Measurements from ENCODE around the gene ARID5B. TPM values are rescaled to one million over a fixed set of nuclear protein-coding genes. Genes with fewer than 3 reads are reported as not detected.
"Not testable (repeated sequence)": the region's sequence is repeated elsewhere in the genome, so short reads cannot be mapped to it uniquely, and the experiment has no call there.

The ARID5B gene
- total RNA-seq, 1 experiment from 2014 or later: 15.7 TPM

- no peak for DNase-seq (ENCODE audit: low spot score)
These were observed 62.7 kb downstream of the ARID5B start for GRCh38 chr10:61964059-61964709.

GRCh38 chr10:61964949-61965702 lies 63.6 kb downstream of the ARID5B start:
- DNase-seq (ENCODE audit: low spot score): no peak

DNA sequence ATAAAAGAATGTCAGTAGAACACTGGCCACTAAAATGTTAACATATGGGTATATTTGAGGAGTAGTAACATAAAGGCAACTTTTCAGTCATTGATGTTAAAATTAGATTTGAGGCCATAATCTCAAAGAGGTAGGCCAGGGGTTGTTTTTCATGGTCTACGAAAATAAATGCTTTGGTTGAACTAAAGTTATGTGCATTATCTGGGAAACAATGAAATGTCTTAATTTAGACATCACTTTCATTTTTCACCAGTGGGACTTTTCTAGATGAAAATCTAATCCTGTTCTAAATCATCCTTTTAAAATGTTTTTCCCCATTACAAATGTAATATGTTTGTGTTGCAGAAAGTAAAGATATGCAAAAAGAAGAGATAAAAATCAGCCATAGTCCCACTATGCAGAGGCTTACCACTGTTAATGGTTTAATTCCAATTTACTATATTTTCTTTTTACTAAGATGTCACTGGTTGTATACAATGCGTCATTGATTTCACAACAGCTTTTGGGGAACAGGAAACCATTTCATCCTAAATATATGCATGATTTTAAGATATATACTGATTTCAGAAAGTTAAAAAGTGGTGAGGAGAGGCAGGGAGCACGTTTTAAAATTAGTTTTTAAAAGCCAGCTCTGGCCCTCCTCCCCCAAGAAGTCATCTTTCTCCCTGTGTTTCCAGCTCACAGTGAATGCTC lies 64.3 kb downstream of the ARID5B start:
- no peak for DNase-seq (ENCODE audit: low spot score)

DNA sequence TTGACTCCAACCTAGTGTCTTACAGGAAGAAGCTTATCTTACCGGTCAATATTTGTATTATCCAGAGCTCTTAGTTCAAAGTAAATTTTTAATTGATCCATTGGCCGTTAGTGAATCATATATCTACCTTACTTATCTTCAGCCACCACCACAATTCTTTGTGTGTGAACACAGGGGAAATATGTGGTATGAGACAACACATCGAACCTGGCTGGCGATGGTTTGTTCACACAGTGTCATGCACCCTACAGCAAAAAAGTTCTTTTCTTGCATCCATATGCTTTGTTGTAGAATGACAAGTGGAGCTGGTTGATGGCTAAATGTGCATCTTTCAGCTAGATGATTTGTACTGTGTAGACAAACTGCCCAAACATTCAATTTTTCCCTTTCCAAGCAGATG lies 65.8 kb downstream of the ARID5B start:
- no peak for DNase-seq (ENCODE audit: low spot score)

- no peak for DNase-seq (ENCODE audit: low spot score)
These were observed 68.9 kb downstream of the ARID5B start for GRCh38 chr10:61970182-61971002.

DNA sequence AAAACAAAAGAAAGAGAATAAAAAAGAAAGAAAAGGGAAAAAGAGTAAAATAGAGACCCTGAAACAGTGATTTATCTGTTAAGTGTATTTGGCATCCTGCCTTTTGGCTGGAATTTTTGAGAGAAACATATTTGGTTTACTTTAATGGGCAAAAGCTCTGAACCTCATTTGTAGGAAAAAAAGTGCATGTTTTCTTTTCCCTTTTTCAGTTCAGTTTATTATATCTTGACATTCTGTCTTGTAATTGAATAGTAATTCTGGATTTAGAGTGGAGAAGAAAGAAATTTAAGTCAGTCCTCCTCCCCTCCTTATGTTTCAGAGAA lies 69.5 kb downstream of the ARID5B start:
- DNase-seq (ENCODE audit: low spot score): no peak

- DNase-seq (ENCODE audit: low spot score): no peak
These were observed 71.7 kb downstream of the ARID5B start for GRCh38 chr10:61973169-61973568.

DNA sequence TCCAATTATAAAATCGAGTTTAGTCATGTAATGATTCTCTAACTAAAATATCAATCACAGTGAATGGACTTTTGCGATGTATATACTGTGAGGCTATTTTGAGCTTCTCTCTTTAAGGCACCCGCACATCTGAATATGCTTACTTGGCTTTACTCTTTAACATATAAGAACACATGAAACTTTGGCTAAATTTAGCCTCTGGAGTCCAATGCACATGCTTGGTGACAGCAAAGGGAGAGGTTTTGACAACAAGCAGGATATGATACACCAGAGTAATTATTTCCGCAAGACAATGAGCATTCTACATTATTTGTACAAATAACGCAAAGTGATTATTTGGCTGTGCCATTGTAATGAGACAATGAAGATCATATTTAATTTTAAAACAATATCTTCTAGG lies 72.4 kb downstream of the ARID5B start:
- DNase-seq (ENCODE audit: low spot score): no peak

- peak; percentile 32 for DNase-seq (ENCODE audit: low spot score)
These were observed 73.3 kb downstream of the ARID5B start for GRCh38 chr10:61974601-61975390.

DNA sequence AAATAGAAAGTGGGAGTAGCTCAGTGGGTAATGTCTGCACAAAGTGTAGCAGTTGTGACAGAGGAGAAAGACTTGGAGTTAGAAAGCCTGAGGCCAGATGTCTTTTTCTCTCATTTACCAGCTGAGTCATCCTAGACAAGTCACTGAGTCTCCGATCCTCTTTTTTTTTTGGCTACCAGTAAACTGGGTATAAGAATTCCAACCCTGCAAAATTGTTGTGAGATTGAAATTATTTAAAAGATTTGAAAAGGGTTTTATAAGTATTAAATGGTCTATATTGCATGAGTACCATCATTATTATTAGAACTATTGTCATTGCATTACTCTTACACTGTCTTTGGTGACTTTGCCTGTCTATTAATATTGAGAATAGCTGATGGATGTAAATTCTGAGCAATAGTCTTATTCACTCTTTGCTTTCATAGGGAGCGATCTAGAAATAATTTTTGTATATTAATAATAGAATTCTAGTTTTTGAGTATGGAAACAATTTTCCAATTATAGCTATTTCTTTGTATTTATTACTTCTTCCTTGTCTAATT lies 74.0 kb downstream of the ARID5B start:
- DNase-seq (ENCODE audit: low spot score): peak; percentile 56

DNA sequence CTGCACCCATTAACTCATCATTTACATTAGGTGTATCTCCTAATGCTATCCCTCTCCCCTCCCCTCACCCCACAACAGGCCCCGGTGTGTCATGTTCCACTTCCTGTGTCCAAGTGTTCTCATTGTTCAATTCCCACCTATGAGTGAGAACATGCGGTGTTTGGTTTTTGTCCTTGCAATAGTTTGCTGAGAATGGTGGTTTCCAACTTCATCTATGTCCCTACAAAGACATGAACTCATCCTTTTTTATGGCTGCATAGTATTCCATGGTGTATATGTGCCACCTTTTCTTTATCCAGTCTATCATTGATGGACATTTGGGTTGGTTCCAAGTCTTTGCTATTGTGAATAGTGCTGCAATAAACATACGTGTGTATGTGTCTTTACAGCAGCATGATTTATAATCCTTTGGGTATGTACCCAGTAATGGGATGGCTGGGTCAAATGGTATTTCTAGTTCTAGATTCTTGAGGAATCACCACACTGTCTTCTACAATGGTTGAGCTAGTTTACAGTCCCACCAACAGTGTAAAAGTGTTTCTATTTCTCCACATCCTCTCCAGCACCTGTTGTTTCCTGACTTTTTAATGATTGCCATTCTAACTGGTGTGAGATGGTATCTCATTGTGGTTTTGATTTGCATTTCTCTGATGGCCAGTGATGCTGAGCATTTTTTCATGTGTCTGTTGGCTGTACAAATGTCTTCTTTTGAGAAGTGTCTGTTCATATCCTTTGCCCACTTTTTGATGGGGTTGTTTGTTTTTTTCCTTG lies 75.6 kb downstream of the ARID5B start:
- DNase-seq (ENCODE audit: low spot score): not testable (repeated sequence)

GRCh38 chr10:61978965-61979364 lies 77.5 kb downstream of the ARID5B start:
- no peak for DNase-seq (ENCODE audit: low spot score)

- DNase-seq (ENCODE audit: low spot score): no peak
These were observed 80.0 kb downstream of the ARID5B start for GRCh38 chr10:61981460-61981859.

DNA sequence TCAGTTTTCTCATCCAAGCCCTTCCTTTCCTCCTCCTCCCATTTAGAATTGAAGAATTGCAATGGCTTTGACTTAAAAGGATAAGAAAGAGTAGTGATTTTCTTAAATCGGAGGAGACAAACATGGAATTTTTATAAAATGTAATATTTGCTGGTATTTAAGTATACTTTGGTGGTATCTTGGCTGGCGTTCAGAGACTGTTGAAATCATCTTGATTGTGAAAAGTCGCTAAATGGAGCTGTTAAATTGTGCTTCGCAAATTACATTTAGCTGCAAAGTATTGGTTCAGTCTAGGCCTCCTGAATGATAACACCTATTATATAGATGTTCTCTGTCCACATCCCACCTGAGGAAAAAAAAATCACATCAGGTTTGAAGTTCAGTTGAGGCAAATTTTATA lies 81.8 kb downstream of the ARID5B start:
- DNase-seq (ENCODE audit: low spot score): no peak

DNA sequence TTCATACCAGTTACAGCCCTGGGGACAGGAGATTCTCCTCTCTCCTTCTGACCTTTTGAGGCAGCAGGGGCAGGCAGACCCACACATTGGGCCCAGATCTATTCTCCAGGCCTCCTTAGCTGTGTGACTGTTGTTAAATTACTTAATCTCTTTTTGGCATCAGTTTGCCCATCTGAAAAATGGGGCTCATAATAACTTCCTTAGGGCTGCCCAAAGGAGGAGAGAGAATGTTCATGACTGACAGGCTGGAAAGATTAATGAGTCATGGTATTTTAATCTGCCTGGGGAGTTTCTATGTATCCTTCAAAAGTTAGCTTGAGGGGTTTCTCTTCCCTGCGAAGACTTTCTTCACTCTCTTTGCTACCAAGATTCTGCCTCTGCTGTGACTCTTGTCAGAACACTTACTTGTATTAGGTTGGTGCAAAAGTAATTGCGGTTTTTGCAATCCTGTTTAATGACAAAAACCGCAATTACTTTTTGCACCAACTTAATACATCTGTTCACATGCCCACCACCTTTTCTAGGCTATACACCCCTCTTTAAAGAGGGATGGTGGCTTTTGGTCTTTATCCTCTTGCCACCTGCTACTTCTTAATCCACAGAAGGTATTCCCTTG lies 83.4 kb downstream of the ARID5B start:
- no peak for DNase-seq (ENCODE audit: low spot score)

- DNase-seq (ENCODE audit: low spot score): no peak
These were observed 84.2 kb downstream of the ARID5B start for GRCh38 chr10:61985715-61986114.

DNA sequence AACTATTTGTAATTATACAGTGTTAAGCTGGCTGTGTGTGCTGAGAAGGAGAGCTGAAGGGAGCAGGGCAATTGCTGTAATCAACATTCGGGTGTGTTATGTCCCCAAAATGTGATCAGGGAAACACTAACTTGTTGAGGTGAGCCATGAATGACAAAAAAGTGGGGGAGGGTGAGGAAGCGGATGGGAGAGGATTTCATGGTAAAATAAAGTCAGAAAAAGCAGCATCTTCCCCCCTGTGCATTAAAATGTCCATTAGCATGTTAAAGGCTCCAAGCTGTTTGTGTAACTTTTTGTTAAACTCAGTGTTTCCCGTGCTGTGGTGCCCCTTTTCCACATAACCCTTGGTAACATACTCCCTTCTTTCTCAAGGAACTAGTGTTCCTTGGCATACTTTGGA lies 84.9 kb downstream of the ARID5B start:
- DNase-seq (ENCODE audit: low spot score): no peak

DNA sequence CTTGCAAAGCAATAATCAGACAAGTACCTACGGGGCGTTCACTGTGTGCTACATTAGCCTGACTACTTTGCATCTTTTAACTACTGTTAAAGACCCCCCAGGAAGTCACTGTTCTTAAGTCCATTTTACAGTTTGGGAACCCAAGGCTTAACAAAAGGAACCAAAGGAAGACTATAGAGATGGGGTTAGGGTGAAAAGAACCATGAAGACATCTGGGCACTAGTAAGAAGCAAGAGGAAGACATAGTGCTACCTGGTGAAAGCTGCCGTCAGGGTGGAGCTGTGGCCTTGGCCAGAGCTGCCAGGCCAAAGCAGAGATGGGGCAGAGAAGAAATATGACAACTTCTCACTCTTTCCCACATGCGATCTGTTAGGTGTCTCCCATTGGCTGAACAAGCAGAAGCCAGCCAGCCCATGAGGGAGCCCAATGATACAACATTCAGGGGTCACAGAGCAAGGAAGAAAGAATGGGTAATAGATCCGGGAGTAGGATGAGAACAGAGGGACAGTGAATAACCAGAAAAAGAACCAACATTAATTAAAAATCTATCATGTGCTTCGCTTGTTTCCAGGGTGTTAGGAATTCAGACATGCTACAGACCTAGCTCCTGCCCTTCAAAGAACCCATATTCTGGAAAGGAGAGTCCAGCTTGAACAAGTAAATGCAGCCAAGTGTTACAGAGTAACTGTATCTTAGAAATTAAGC lies 85.4 kb downstream of the ARID5B start:
- DNase-seq (ENCODE audit: low spot score): no peak

DNA sequence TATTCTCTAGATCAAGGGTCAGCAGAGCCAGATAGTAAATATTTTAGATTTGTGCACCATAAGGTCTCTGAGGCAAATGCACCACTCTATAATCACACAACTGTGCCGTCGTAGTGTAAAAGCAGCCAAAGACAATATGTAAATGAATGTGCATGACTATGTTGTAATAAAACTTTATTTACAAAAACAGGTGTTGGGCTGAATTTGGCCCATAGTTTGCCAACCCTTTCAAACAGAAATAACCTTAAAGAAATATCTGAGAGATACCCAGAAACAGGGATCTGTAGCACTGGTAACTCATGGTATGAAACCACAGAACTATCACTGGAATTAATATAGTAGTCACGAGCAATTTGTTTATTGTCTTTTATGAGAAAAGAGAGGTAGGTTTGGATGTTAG lies 86.0 kb downstream of the ARID5B start:
- DNase-seq (ENCODE audit: low spot score): no peak

Data from H4 (cell line).